SHP77 (cell line): ENCODE data around the gene ADISSP.

Experiments used
- DNase-seq, 2 experiments: peaks; one replicate each; lab custom pipeline; 2025; lab: John Stamatoyannopoulos, UW

The ADISSP gene

DNA sequence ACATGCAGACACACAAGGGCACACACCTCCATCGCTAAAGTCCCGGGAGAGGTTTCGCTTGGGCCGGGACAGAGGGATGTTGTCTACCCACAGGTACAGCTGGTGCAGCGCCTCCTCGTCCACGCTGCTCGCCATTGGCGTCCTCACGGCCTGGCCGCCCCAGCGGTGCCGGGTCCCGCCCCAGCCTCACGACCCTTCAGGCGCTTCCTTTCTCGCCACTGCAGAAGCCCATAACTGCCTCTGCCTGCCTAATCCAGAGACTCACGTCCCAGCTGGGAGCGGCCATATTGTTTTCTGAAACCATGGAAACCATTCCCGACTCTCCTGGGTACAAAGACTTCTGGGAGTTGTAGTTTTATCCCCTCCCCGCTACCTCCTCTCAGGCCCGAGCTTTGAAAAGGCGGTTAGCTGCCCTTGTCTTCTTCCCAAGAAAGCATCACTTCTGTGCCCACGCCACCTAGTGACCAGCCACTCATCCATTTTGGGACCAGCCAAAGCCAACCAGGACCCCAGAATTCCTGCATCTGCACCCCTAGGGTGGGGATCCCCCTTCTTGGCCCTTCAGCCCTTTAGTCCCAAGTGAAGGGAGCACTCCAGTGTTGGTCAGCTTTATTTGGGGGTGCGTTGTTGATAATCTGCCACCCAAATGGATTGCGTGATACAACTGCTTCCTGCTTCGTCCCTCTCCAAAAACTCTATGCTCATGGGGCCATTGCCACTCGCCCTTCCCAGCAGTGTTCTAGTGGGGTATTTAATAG, 13.8 kb upstream of the ADISSP start, which contains the start of gene SPEF1:
TSS of gene SPEF1 (minus strand) at position 296 of the 758 bp plus-strand sequence. CDS start at position 135, 161 bp downstream.
- DNase-seq: peak; percentile 98 to 99

- no peak for DNase-seq
Measured at GRCh38 chr20:3778976-3779375, 11.4 kb upstream of the ADISSP start.

DNA sequence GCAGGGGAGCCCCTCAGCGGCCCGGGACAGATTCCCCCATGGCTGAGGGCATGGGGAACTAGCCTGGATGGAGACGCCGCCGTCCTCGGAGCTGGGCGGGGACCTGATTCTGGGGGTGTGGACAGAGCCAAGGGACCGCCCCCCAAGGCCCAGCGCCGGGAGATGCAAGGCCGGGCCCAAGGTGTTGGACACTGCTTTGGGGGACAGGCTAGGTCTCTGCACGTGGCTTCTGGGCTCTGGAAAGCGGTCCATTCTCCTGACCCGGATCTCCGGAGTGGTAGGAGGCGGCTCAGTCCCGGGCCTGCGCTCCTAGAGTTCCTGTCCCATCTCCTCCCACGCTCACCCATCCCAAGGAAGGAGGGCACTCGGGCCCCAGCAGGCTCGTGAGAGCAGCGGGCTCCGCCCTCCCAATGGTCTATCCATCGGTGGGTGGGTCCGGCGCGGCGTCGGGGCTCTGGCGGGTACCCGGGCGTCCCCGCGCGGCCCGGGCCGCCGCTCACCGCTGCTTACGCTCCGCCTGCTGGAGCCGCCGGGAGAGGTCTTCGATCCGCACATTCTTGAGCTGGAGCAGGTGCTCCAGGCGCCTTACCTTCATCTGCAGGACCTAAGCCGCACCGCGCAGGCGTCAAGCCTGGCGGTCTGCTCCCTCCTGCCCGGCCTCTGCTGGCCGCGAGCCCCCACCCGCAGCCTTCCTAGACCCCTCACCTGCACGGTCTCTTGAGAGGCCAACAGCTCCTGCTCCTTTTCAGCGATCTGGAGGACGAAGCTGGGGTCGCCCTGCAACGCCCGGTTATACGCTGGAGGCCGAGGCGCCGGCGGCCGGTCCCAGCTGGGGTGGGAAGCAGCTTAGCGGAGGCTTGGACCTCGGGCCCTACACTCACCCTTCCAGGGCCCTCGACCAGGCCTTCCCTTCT, 10.4 kb upstream of the ADISSP start:
- DNase-seq: no peak

GRCh38 chr20:3777381-3777715, 9.8 kb upstream of the ADISSP start:
- DNase-seq: no peak

GRCh38 chr20:3775457-3776108, 8.0 kb upstream of the ADISSP start:
- DNase-seq: no peak

DNA sequence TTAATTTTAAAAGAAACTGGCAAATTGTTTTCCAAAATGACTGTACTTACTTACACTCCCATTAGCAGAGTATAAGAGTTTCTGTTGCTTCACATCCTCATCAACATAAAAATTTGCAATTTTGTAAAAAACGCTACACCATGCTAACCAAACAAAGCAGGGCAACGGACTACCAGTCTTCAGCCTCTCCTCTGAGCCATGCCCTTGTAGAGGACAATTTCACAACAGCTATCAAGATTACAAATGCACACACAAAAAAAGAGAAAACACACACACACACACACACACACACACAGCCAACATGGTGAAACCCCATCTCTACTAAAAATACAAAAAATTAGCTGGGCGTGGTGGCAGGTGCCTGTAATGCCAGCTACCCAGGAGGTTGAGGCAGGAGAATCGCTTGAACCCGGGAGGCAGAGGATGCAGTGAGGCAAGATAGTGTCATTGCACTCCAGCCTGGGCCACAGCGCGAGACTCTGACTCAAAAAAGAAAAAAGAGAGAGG, 4.1 kb upstream of the ADISSP start:
- no peak for DNase-seq

DNA sequence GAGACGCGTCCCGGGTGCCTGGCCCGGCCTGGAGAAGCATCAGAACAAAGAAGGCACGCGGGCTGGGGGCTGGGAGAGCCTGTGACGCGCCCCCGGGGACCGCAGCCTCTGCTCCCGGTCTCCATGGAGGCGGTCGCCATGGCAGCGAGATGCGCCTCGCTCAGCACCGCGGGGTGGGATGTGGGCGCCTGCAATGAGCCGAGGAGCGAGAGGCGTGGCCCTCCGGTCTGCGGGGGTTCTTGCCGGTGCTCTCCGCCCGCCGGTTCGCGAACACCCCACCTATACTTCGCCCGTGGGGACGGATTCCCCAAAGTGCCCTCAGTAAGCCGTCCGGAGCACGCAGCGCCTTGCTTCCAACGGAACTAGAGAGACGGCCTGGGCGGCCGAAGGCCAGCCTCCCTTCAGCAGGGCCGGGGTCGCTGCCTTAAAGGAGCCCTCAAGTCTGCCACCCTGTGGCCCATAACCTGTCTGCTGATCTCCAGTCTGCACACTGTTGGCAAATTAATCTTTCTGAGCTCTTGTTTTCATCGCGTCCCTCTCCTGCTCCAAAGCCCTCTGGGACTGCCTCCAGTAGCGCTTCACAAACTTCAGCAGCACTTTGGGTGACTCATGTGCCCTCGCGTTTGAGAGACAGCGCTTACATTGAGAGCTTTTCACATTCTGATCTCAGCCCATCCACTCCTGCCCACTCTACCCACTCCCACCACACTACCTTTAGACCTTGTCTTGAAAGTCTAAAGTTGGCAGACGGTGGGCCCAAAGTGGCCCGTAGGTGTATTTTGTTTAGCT, 983 bp upstream of the ADISSP start:
- peak; percentile 73 to 76 for DNase-seq

GRCh38 chr20:3767110-3767426, 485 bp downstream of the ADISSP start:
- DNase-seq: peak in 1 of 2 experiments; percentile 16

DNA sequence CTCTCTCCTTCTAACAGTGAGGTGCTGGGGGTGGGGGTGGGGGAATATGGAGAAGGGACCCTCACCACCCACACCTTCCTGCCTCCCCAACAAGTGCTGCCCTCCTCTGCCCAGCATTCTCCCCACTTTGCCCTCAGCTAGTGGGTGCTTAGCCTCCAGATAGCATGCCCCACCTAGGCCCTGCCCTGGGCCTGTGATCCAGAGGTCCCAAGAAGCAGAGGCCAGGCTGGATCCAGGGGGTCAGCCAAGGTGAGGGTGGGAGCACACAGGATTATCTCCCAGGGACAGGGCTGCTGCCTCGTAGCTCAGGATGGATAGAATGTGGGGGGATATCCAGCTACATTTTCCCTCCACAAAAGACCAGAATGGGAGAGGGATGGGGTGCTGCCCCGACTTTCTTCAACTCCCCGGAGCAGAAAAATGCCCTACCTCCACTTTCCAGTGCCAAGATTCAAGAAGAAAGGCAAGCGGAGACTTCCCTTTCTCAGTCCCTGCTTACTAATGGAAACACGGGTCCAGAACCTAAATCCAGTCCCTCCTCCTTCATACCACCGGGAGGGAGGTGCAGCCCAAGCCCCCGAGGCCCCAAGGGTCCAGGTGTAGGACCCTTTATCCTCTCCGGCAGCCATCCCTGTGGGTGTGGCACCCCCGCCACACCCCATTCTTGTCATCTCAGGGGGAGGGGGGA, 987 bp downstream of the ADISSP start:
- DNase-seq: no peak

- DNase-seq: peak; percentile 46 to 58
Measured at GRCh38 chr20:3765171-3765882, 2.2 kb downstream of the ADISSP start.

DNA sequence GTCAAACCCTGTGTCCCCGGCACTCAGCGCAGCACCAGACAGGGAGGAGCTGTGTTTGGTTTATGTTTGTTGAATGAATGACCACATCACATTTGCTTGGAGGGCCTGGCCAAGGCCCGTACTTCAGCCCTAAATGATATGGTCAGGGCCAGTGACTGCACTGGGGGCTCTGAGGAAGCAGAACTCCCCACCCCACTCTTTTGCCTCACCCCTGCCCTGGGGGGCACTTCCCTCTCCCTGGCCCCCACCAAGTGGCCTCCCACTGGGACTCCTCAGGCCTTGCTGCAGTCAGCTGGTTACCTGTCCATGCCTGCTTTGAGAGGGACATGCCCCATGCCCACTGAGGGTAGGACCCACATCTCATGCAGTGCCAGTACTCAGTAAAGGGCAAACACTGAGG, 2.9 kb downstream of the ADISSP start:
- DNase-seq: no peak

DNA sequence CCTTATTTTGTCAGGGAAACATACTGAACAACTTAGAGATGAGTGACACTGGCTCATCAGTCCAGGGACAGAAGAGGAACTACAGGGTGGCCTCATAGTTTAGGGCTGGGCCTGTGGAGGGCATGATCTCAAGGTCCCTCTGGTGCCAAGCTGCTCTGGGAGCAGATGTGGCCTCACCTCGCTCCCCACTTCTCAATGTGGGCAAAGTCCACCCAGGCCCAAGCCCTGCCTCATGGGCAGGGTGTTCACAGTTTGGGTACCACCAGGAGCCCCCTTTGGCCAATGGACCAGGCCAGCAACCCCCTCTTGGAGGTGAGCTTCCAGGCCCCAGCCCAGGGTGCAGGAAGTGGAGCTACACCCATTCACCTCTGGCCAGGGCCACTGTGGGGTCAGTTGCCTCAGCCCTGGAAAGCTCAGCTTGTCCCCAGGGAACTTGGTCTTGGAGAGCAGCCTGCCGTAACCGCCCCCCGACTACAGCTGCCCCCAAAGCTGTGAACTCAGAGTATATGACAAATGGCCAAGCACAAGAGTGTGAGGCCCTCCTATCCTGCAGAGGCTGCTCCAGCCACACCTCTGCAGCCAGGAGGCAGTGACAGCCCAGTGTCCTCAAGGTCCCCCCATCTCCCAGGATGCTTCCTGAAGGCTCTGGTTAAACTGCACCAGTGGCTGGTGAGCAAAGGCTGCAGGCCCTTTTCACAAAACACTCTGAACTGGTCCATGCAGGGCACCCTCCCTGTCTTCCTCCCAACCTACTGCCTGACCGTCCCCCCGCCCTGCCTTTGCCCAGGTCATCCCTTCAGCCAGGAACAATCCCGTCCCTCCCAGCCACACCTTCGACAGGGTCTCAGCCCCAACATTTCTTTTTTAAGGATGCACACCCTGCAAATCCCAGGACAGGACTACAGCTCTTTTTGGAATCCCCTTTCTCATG, 3.6 kb downstream of the ADISSP start:
- DNase-seq: no peak

DNA sequence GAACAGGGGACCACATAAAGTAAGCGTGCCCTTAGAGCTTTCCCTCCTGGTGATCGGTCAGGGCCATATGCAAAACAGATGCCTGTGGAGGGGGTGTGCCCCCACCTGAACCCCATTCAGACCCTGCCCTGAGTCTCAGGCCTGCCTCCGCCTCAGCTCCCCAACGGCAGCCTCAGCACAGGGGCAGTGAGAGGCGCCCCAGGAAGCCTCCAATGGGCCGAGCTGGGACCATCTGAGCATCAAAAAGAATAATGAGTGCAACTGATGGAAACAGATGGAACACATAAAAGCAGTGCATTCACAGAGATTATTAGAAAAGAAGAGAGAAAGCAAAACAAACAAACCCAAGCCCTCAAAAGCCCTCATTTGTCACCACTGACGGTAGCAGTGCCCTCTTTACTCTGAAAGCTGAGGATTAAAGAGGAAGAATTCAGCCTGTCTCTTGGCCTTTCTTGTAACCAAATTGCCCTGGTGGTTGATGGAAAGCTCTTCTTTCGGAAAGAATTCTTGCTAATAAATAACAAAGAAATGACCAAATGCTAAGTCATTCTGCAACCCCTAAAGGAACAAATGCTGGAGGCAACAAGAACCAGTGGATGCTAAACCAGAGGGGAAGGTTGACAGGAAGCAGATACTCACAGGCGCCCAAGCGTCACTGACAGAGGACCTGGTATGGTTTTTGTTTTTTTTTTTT, 6.8 kb downstream of the ADISSP start:
- DNase-seq: no peak

- DNase-seq: no peak
Measured at GRCh38 chr20:3759884-3760283, 7.7 kb downstream of the ADISSP start.

DNA sequence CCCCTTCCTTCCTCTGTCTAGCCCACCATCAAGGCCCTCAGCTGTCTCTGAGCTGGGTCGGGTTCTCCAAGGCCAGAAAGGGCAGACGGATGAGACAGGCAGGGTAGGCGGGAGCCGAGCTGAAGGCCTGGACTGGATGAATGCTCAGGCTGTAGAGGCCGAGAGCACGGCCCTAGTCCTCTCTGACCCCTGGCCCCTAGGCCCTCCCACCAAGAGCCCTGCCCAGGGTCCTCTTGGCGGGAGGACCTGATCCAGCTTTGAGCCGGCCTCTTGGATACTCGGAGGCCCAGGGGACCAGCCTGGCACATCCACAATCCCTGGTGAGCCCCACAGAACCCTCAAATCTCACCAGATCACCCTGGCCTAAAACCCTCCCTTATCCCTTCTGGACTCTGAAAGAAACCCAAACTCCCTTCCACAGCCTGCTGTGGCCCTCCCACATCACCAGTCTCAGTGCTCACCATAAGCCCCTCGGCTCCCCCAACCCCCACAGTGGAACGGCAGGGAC, 8.2 kb downstream of the ADISSP start:
- DNase-seq: no peak

GRCh38 chr20:3758566-3758965, 9.0 kb downstream of the ADISSP start:
- DNase-seq: no peak

DNA sequence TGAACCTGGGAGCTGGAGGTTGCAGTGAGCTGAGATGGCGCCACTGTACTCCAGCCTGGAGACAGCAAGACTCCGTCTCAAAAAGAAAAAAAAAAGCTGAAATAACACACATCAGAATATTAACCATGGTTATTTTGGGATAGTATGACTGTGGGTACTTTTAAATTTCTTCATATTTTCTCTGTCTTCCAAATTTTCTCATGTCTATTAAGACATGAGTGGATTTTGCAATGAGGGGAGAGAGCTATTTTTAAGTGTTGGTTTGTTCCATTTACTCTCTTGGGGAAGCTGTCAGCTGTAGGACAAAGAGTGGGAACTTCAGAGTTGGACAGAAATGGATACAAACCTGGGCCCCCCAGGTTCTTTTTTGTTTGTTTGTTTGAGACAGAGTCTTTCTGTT, 10.3 kb downstream of the ADISSP start:
- no peak for DNase-seq

- DNase-seq: no peak
Measured at GRCh38 chr20:3755814-3756480, 11.6 kb downstream of the ADISSP start.
